SU-DHL-6 (cell line): ENCODE data around the gene PRDM16.

Experiments used
- H2AFZ ChIP-seq: fragments of 200-600 bp; sonication (generic); 2 replicates; pipeline ENCODE4 v1.6.1; 2014; ENCODE audit warnings: low read depth, mild to moderate bottlenecking, moderate library complexity, mixed read lengths, antibody characterized with exemption, low read length; ENCODE audit not compliant: severe bottlenecking
- H3F3A ChIP-seq: fragments of 200-600 bp; shearing (Covaris generic); 2 replicates; pipeline ENCODE4 v1.6.0; 2016; ENCODE audit warnings: antibody characterized with exemption, mild to moderate bottlenecking; ENCODE audit not compliant: insufficient read depth
- H3K27ac ChIP-seq: fragments of 200-600 bp; sonication (generic); 2 replicates; pipeline ENCODE4 v1.5.1; 2016; ENCODE audit warnings: low read depth, mild to moderate bottlenecking, low read length, moderate library complexity, mixed read lengths
- H3K27me3 ChIP-seq: fragments of 200-600 bp; sonication (generic), shearing (Covaris generic); 2 replicates; pipeline ENCODE4 v1.6.0; 2014; ENCODE audit warnings: mild to moderate bottlenecking, low read length
- H3K36me3 ChIP-seq: fragments of 200-600 bp; sonication (generic); 2 replicates; pipeline ENCODE4 v1.6.1; 2014; ENCODE audit warnings: mild to moderate bottlenecking, low read length, mixed read lengths
- H3K4me2 ChIP-seq: fragments of 300-600, 200-600 bp; shearing (Covaris generic), sonication (generic); 2 replicates; pipeline ENCODE4 v1.6.0; 2014; ENCODE audit warnings: low read length, low read depth, mild to moderate bottlenecking; ENCODE audit not compliant: poor library complexity, severe bottlenecking
- H3K4me3 ChIP-seq: fragments of 200-600 bp; sonication (generic); 2 replicates; pipeline ENCODE4 v1.5.1; 2014; ENCODE audit warnings: antibody characterized with exemption, low read length, mild to moderate bottlenecking, mixed read lengths; ENCODE audit not compliant: insufficient read depth, poor library complexity, severe bottlenecking
- H3K79me2 ChIP-seq: fragments of 200-600 bp; sonication (generic); 2 replicates; pipeline ENCODE4 v1.6.1; 2014; ENCODE audit warnings: mild to moderate bottlenecking, low read length, moderate library complexity; ENCODE audit not compliant: insufficient read depth
- H3K9ac ChIP-seq: fragments of 200-600 bp; sonication (generic); 2 replicates; pipeline ENCODE4 v1.7.0; 2014; ENCODE audit warnings: mild to moderate bottlenecking, low read length
- H3K9me2 ChIP-seq: fragments of 200-600 bp; sonication (generic); replicated peaks from 2 replicates; pipeline ENCODE4 v1.6.1; 2014; ENCODE audit warnings: low read length; ENCODE audit not compliant: insufficient read depth
- H3K9me3 ChIP-seq: fragments of 200-600 bp; sonication (generic); 2 replicates; pipeline ENCODE4 v1.6.1; 2014; ENCODE audit warnings: low read length, mixed read lengths; ENCODE audit not compliant: insufficient read depth
- H4K20me1 ChIP-seq: fragments of 200-600 bp; sonication (generic); 2 replicates; pipeline ENCODE4 v1.6.1; 2014; ENCODE audit warnings: low read depth, mild to moderate bottlenecking, antibody characterized with exemption, low read length, moderate library complexity, mixed read lengths
- CTCF ChIP-seq: fragments of 200-600 bp; sonication (generic); IDR thresholded peaks from one replicate; pipeline ENCODE4 v1.5.1; 2017; ENCODE audit warnings: antibody characterized with exemption, mild to moderate bottlenecking, low read length, moderate library complexity; ENCODE audit not compliant: insufficient read depth, poor library complexity, severe bottlenecking
- EZH2phosphoT487 ChIP-seq: fragments of 200-600 bp; sonication (generic), shearing (Covaris generic); conservative IDR thresholded peaks from 2 replicates; pipeline ENCODE4 v1.6.1; 2018; ENCODE audit warnings: mild to moderate bottlenecking, antibody characterized with exemption, low read length, moderate library complexity, mixed read lengths

The PRDM16 gene

DNA sequence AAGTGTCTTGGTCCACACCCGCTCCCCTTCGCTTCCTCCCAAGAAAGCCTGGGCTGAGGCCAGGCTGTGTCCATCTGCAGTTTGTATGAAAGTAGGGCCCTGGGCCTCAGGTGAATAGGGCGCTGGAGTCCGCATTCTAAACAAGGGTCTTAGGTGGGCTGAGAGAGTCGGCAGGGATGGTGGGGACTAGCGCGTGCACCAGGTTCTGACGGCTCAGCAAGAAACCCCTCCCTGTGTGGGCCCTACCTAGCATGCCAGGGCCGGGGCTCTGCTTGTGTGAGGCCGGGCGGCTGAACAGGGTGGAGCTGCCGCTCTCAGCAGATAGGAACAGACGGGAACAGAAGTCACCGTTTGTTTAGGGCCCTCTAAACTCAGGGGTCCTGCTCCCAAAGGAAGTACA, 46.0 kb upstream of the PRDM16 start:
- no peaks in the 10 kb centered on the region for H3F3A ChIP-seq
- H2AFZ ChIP-seq, result no peak overlapping the region
- H3K4me2 ChIP-seq, result no peak overlapping the region
- H3K4me3 ChIP-seq, result no peak overlapping the region
- no peak overlapping the region for H3K9ac ChIP-seq
- no peaks in the 10 kb centered on the region for H3K9me3 ChIP-seq
- TF ChIP-seq EZH2phosphoT487 (no peak), CTCF (no peak)
- no peaks in the 10 kb centered on the region for H4K20me1 ChIP-seq
- H3K27me3 ChIP-seq, result no peaks in the 10 kb centered on the region
- H3K36me3 ChIP-seq, result no peaks in the 10 kb centered on the region
- no peaks in the 10 kb centered on the region for H3K9me2 ChIP-seq
- no peaks in the 10 kb centered on the region for H3K79me2 ChIP-seq
- no peak overlapping the region for H3K27ac ChIP-seq

- no peaks in the 10 kb centered on the region for H3K79me2 ChIP-seq
- TF ChIP-seq CTCF (no peak), EZH2phosphoT487 (no peak)
- H3K4me3 ChIP-seq, result no peak overlapping the region
- H2AFZ ChIP-seq, result no peak overlapping the region
- H3K9ac ChIP-seq, result no peak overlapping the region
- no peaks in the 10 kb centered on the region for H3K9me2 ChIP-seq
- H3F3A ChIP-seq, result no peaks in the 10 kb centered on the region
- no peaks in the 10 kb centered on the region for H3K9me3 ChIP-seq
- H3K36me3 ChIP-seq, result no peaks in the 10 kb centered on the region
- H4K20me1 ChIP-seq, result no peaks in the 10 kb centered on the region
- H3K4me2 ChIP-seq, result no peak overlapping the region
- H3K27me3 ChIP-seq, result no peaks in the 10 kb centered on the region
- no peak overlapping the region for H3K27ac ChIP-seq
Observed at GRCh38 chr1:3024019-3024418, 45.0 kb upstream of the PRDM16 start.

- Histone ChIP-seq H3K4me2 (no peak overlapping the region), H3K36me3 (no peaks in the 10 kb centered on the region), H4K20me1 (no peaks in the 10 kb centered on the region), H3F3A (no peaks in the 10 kb centered on the region), H2AFZ (no peak overlapping the region), H3K79me2 (no peaks in the 10 kb centered on the region), H3K9me3 (no peaks in the 10 kb centered on the region), H3K27ac (no peak overlapping the region), H3K9me2 (no peaks in the 10 kb centered on the region), H3K9ac (no peak overlapping the region), H3K4me3 (no peak overlapping the region), H3K27me3 (no peaks in the 10 kb centered on the region)
- TF ChIP-seq EZH2phosphoT487, result no peak
- no peak for TF ChIP-seq CTCF
Observed at GRCh38 chr1:3024588-3024987, 44.4 kb upstream of the PRDM16 start.

GRCh38 chr1:3026124-3026523, 42.9 kb upstream of the PRDM16 start:
- no peaks in the 10 kb centered on the region for H3K79me2 ChIP-seq
- no peak overlapping the region for H3K9ac ChIP-seq
- no peak overlapping the region for H2AFZ ChIP-seq
- H3K9me2 ChIP-seq, result no peaks in the 10 kb centered on the region
- no peaks in the 10 kb centered on the region for H3K36me3 ChIP-seq
- H3K27ac ChIP-seq, result no peak overlapping the region
- H3K9me3 ChIP-seq, result no peaks in the 10 kb centered on the region
- no peaks in the 10 kb centered on the region for H3K27me3 ChIP-seq
- no peak overlapping the region for H3K4me2 ChIP-seq
- no peak overlapping the region for H3K4me3 ChIP-seq
- TF ChIP-seq CTCF (no peak), EZH2phosphoT487 (no peak)
- no peaks in the 10 kb centered on the region for H3F3A ChIP-seq
- no peaks in the 10 kb centered on the region for H4K20me1 ChIP-seq
